ENCODE measurements around the gene CRY2.

Gene CRY2

DNA sequence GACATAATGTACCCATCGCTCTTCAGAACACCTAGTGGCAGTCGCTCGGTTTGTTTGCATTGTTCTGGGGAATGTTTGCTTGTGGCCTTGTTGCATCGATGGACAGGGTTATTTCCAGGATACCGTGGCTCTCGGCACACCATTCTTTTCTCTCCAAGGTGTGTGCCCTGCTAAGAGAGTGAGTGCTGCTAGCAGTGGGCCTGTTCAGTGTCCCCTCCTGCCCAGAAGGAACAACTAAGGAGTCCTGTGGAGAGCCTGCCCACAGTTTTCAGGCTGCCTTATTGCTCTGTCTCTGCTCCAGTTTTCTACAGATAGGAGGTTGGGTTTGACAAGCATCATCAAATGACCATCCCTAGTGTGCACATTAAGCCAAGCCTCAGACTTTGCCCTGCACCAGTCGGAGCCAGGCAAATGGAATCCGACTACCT, 1.4 kb downstream of the CRY2 start:
- no peak for DNase-seq (ENCODE audit: low spot score)

- DNase-seq (ENCODE audit: low spot score): no peak
Measured at GRCh38 chr11:45850446-45850845, 3.2 kb downstream of the CRY2 start.

DNA sequence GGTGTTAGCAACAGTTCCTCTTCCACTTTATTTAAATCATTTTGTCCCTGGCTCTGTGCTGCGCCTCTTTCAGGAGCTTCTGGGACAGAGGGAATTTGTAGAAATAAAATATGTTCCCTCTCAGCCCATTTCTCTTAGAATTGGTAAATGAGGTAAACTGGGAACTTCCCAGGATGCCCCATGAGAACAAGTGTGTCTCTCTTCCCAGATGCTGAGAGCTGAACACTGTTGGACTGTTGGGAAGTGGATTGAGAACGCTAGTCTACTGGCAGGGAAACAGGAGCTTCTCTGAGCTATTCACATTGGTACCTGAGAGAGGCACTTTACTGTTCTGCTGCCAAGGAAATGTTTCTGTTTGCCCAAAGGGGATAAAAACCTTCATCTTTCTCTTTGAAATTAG, 4.0 kb downstream of the CRY2 start:
- DNase-seq (ENCODE audit: low spot score): no peak

DNA sequence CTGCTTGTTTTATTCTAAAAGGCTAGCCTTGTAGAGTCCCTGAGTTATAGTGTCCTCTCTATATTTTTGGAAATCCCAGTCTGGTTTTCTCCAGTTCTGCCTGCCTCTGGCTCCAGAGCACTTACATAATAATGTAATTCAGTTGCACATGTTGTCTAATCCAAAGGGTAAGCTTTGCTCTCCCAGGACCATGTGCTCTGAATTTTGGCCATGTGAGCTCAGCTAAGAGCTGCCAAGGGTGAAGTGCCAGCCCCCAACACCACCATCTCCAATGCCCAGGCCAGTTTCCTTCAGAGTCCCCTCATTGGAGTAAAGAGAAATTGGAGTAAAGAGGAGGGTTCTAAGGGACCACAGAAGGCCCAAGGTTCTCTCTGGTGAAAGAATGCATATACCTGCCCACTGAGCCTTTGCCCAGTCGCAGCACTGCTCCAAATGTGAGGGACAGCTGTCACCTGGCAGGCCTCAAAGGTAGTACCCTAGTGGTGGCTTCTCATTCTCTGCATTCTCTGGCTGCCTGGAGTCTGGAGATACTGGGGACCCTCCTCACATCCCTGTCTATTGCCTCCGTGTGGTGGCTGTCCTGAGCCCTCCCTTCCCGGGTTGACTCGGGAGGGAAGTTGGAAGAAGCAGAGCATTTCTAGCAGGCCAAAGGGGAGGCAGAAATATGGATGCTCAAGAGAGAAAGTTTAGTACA, 4.9 kb downstream of the CRY2 start:
- no peak for DNase-seq (ENCODE audit: low spot score)

- no peak for DNase-seq (ENCODE audit: low spot score)
Measured at GRCh38 chr11:45852712-45853101, 5.4 kb downstream of the CRY2 start.

DNA sequence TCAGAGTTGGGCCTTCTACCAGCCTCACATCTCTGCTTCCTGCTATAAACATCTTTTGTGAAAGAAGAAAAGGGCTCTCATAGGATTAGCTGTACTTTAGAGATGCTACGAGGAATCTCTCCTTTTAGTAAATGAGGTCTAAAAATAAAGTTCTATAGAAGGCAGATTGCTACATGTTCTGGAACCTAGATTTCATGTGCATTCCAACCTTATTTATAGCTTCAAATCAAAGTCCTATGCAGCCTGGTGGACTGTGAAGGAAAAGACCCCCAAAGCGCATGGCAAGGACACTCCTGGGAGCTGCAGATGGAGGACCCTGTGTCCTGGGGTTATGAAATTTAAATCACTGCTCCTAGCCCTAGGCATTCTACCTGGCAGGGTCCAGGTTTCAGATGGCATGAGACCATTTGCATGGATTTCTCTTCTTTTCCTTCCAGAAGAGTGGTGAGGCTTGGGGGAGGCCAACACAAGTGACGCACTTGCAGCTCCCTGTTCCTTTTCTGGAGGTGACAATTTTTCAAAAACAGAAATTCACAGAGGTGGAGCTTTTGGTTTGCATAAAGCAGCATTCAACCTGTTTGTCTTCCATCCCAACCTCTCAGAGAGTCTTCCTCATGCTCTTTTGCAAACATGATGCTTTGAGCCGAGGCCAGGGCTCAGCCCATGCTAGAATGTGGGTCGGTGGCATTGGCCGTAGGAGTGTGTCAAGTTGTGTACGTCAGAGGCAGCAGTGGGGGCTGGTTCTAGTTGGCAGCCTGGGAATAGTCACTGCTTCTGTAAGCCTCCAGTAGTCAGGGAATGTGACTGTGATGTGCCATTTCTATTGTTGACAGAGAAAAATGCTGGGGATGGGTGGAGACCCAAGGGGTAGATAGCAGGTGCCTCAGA, 6.3 kb downstream of the CRY2 start:
- DNase-seq (ENCODE audit: low spot score): no peak

- DNase-seq (ENCODE audit: low spot score): no peak
Measured at GRCh38 chr11:45855308-45855707, 8.0 kb downstream of the CRY2 start.

GRCh38 chr11:45856044-45856468, 8.8 kb downstream of the CRY2 start:
- DNase-seq (ENCODE audit: low spot score): no peak

DNA sequence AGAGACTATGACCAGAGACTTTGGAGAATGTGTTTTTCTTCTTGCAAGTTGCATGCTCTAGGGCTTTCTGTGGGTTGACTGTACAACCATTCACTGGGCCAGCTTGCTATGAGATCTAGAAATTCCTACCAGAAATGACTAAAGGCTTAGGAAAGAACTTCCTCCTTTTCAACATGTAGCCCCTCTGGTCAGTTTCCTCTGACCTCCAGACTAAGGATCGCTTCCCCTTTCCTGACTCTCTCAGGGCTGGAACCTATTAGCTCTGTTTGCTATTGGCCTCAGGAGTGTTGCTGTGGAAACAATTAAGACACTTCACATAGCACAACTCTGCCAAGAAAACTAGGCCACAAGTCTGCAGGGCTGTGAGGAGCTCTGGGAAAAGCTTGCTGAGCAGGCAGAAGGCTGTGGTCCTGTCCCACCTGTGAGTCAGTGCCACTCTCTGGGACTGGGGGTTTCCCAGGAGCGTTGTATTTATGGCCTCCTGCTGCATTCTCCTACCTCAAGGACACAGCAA, 10.7 kb downstream of the CRY2 start:
- DNase-seq (ENCODE audit: low spot score): no peak

DNA sequence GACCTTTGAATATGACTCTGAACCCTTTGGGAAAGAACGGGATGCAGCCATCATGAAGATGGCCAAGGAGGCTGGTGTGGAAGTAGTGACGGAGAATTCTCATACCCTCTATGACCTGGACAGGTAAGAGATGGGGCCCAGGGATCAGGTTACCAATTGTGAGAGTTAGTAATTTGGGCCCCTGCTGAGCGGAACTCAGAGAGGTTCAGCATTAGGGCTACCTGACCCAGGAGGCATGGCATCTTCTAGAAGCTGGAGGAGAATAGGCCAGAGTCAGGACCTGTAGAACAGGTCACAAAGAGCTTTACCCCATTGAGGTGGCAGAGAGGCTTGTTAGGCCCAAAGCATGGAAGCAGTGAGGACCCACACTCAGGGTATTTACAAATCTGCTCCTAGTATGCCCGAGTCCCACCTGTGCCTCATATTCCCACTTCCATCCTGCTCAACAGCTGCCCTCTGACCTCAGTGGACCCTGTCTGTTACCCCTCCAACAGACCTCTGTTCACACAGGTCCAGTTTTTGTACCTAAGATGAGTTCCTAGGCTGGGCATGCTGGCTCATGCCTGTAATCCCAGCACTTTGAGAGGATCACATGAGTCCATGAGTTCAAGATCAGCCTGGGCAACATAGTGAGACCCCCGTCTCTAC, 11.6 kb downstream of the CRY2 start:
- no peak for DNase-seq (ENCODE audit: low spot score)

GRCh38 chr11:45859661-45860140, 12.4 kb downstream of the CRY2 start:
- no peak for DNase-seq (ENCODE audit: low spot score)

DNA sequence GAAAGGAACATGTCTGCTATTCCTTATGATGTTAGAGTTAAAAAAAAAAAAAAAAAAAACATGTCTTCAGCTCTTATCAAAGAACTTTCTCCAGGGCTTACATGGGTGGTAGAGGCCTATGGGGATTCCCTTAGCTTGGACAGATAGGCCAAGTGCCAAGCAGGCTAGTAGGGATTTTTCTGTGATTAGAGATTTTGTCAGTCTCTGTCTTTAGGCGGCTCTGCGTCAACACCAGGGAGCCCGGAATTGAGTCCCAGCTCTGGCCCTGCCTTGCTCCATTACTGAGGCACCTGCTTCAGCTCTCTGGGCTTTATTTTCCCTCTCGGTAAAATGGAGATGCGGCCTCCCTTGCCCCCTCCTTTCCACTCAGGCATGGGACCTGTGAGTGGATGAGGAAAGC, 13.1 kb downstream of the CRY2 start:
- DNase-seq (ENCODE audit: low spot score): no peak

DNA sequence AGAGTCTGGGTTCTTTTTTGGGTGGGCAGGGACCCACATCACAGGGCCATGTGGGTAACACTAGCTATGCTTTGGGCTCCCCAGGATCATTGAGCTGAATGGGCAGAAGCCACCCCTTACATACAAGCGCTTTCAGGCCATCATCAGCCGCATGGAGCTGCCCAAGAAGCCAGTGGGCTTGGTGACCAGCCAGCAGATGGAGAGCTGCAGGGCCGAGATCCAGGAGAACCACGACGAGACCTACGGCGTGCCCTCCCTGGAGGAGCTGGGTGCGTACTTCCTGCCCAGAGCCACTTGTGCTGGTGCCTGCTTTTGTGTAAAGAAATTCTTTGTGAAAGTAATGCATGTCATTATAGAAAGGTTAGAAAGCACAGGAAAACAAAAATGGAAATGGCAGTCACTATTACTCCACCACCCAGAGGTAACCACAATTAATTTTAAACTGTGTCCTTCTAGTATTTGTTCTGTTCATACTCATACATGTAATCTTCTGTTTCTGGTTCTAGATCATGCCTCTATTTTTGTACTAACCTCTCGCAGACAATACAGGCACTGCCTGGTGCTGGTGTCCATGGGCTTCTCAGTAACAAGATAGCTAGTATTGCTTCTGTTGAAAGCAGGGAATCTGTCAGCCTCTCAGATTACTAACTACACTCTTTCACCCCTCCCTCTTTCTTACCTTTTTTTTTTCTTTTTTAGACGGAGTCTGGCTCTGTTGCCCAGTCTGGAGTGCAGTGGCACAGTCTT, 13.7 kb downstream of the CRY2 start:
- no peak for DNase-seq (ENCODE audit: low spot score)

GRCh38 chr11:45864041-45864440, 16.8 kb downstream of the CRY2 start:
- no peak for DNase-seq (ENCODE audit: low spot score)

GRCh38 chr11:45869551-45869950, 22.3 kb downstream of the CRY2 start:
- no peak for DNase-seq (ENCODE audit: low spot score)

GRCh38 chr11:45870706-45871105, 23.4 kb downstream of the CRY2 start:
- no peak for DNase-seq (ENCODE audit: low spot score)

DNA sequence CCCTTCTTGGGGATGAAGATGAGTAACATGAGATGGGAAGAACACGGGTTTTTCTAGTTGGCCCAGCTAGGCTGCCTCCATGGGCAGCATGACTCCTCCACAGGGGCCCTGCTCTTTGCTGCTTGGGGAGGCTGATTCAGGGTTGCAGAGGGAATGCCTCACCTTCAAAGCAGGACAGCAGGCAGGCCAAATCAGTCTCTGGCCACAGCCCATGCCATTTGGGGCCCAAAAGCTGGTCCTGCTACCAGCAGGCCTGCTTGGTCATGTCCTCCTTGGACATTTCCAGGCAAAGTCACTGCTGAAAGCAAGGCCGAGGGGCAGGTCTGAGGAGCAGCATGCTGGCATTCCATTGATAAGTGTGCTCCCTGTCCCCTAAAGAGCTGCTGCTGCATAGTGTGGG, 24.4 kb downstream of the CRY2 start:
- DNase-seq (ENCODE audit: low spot score): no peak

GRCh38 chr11:45872651-45873356, 25.5 kb downstream of the CRY2 start:
- no peak for DNase-seq (ENCODE audit: low spot score)

- DNase-seq (ENCODE audit: low spot score): no peak
Measured at GRCh38 chr11:45876401-45876800, 29.1 kb downstream of the CRY2 start.

GRCh38 chr11:45877221-45877620, 29.9 kb downstream of the CRY2 start:
- DNase-seq (ENCODE audit: low spot score): no peak

GRCh38 chr11:45877845-45878244, 30.6 kb downstream of the CRY2 start:
- DNase-seq (ENCODE audit: low spot score): no peak

All from CD4-positive, alpha-beta T cell treated with Interleukin-6 at 100 ng/mL for 8 hours (primary cell).